HFF-Myc (cell line): Measurements from ENCODE around the gene LSM14A.
"Not testable (repeated sequence)": the region's sequence is repeated elsewhere in the genome, so short reads cannot be mapped to it uniquely, and the experiment has no call there.

ENCODE experiments used
- DNase-seq: peaks from one replicate; pipeline ENCODE4 v3.0.0-alpha.2; 2011; ENCODE audit warnings: low read depth; ENCODE audit errors: extremely low read depth
- H3K4me3 ChIP-seq: replicated peaks from 2 replicates; pipeline ENCODE4 v1.5.1; 2011; ENCODE audit warnings: low read depth, mild to moderate bottlenecking, control low read depth, low read length
- CTCF ChIP-seq: IDR thresholded peaks from 2 replicates; pipeline ENCODE4 v1.5.1; 2012; ENCODE audit warnings: mild to moderate bottlenecking, low read depth, low read length, control low read depth; ENCODE audit errors: missing control alignments

LSM14A gene

GRCh38 chr19:34248941-34249340 lies 76.6 kb downstream of the LSM14A start:
- no peak for DNase-seq
- no peak for TF ChIP-seq CTCF
- H3K4me3 ChIP-seq, result no peak overlapping the region

- not testable (repeated sequence) for H3K4me3 ChIP-seq, DNase-seq
Observed at GRCh38 chr19:34253167-34253566, 80.9 kb downstream of the LSM14A start.

GRCh38 chr19:34253681-34254045 lies 81.4 kb downstream of the LSM14A start:
- peak overlapping the region; percentile 70 for H3K4me3 ChIP-seq

GRCh38 chr19:34254046-34254697 lies 81.9 kb downstream of the LSM14A start, which contains the start of gene GARRE1:
TSS of gene GARRE1 (plus strand) at chr19:34254554. CDS start at chr19:34300474, 45,920 bp downstream.
- DNase-seq, result no peak
- TF ChIP-seq CTCF, result no peak
- peak within 1 kb of the TSS; percentile 70 for H3K4me3 ChIP-seq

More at GRCh38 chr19:34253681-34254045, 81.4 kb downstream of the LSM14A start:
- DNase-seq, result not testable (repeated sequence)

GRCh38 chr19:34254698-34255432 lies 82.6 kb downstream of the LSM14A start:
- DNase-seq, result no peak
- peak overlapping the region; percentile 70 for H3K4me3 ChIP-seq
- TF ChIP-seq CTCF, result no peak

GRCh38 chr19:34255546-34255945 lies 83.2 kb downstream of the LSM14A start:
- no peak for TF ChIP-seq CTCF
- no peak for DNase-seq
- peak overlapping the region; percentile 70 for H3K4me3 ChIP-seq

GRCh38 chr19:34256835-34257558 lies 84.7 kb downstream of the LSM14A start:
- DNase-seq, result no peak

More at GRCh38 chr19:34256835-34257558, 84.7 kb downstream of the LSM14A start:
- no peak overlapping the region for H3K4me3 ChIP-seq
- TF ChIP-seq CTCF, result no peak
